Uterus (tissue), 2 donors: ENCODE results near the gene BEST1.
"Not testable (repeated sequence)": the region's sequence is repeated elsewhere in the genome, so short reads cannot be mapped to it uniquely, and the experiment has no call there.

Source experiments
- POLR2A ChIP-seq, 2 donors: fragments of 450-650 bp; IDR thresholded peaks; one replicate each; pipeline ENCODE4 v1.6.1; 2016; ENCODE audit warnings: antibody characterized with exemption in 2 of 2, mild to moderate bottlenecking in 1 of 2, moderate library complexity in 1 of 2
- TF ChIP-seq, protein P1 (sequence below), 4 experiments: fragments of 200-600 bp in 2 of 4; fragments of 450-650 bp in 2 of 4; sonication (generic) in 2 of 4; IDR thresholded peaks; one replicate each; pipeline ENCODE4 v1.5.1; 2016 to 2019; ENCODE audit warnings: antibody characterized with exemption in 4 of 4, mild to moderate bottlenecking in 2 of 4, moderate library complexity in 1 of 4

DNA sequence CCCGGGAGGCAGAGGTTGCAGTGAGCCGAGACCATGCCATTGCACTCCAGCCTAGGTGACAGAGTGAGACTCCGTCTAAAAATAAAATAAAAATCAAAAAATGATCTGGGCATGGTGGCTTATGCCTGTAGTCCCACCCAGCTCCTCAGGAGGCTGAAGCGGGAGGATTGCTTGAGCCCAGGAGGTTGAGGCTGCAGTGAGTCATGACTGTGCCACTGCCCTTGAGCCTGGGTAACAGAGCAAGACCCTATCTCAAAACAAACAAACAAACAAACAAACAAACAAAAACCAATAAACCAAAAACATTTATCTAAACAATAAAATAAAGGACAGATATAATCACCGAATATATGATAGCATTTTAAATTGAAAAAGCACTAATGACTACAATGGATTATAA is 3.5 kb downstream of the BEST1 start:
- TF ChIP-seq, protein P1, sequence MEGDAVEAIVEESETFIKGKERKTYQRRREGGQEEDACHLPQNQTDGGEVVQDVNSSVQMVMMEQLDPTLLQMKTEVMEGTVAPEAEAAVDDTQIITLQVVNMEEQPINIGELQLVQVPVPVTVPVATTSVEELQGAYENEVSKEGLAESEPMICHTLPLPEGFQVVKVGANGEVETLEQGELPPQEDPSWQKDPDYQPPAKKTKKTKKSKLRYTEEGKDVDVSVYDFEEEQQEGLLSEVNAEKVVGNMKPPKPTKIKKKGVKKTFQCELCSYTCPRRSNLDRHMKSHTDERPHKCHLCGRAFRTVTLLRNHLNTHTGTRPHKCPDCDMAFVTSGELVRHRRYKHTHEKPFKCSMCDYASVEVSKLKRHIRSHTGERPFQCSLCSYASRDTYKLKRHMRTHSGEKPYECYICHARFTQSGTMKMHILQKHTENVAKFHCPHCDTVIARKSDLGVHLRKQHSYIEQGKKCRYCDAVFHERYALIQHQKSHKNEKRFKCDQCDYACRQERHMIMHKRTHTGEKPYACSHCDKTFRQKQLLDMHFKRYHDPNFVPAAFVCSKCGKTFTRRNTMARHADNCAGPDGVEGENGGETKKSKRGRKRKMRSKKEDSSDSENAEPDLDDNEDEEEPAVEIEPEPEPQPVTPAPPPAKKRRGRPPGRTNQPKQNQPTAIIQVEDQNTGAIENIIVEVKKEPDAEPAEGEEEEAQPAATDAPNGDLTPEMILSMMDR (IDR thresholded peaks at IDR 0.05) = not testable (repeated sequence)
- not testable (repeated sequence) for TF ChIP-seq POLR2A (IDR thresholded peaks at IDR 0.05)
